Hepatic stellate cell (primary cell): Measurements from ENCODE around the gene CCNL1.
A peak's percentile ranks its signal among the peaks of the same experiment; 100 is the strongest.
"Not testable (repeated sequence)": the region's sequence is repeated elsewhere in the genome, so short reads cannot be mapped to it uniquely, and the experiment has no call there.

Experiments used
- DNase-seq: peaks from one replicate; pipeline ENCODE4 v3.0.0; 2011; ENCODE audit warnings: low spot score

The CCNL1 gene

DNA sequence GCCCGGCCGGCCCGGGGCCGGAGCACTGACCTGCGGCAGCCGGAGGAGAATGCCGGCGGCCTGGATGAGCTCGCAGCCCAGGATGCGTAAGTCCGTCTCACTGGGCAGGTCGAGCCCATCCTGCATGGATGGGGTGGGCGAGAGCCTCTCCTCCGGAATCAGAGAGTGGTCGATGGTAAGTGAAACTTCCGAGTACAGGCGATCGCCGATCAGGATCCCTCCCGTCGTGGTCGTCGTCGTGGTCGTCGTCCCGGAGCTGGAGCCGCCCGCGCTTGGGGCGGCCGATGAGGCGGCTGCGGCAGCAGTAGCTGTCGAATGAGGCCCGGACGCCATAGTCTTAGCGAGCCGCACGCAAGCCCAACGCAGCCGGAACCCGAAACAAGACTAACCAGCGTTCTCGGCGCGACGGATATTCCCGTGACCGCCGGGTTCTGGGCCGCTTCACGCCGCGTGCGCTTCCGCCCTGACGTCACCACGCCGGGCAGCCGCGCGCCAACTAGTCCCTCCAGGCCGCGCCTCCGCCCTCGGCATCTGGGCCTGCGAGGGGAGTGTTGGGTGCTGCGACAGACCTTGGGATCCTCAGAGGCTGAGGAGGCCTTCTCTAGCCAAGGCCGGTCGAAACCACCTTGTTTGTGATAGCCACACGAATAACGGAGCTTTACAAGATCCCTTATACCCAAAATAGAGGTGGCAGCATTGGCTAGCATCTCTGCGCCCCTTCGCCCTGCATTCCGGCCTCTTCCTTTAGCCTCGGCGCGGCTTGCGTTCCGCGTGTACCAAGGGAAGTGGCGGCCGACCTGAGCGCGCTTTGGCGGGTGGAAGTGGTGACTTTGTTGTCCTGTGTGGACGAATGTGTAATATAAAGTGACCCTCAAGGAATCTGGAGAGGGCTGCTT lies at the start of gene CCNL1:
Gene CCNL1, minus strand, starts transcription at position 386 of the 896 bp plus-strand sequence. Its CDS starts 53 bp downstream, at position 333.
- peak; percentile 90 for DNase-seq

GRCh38 chr3:157204880-157205279 lies 44.9 kb upstream of the CCNL1 start:
- DNase-seq: no peak

DNA sequence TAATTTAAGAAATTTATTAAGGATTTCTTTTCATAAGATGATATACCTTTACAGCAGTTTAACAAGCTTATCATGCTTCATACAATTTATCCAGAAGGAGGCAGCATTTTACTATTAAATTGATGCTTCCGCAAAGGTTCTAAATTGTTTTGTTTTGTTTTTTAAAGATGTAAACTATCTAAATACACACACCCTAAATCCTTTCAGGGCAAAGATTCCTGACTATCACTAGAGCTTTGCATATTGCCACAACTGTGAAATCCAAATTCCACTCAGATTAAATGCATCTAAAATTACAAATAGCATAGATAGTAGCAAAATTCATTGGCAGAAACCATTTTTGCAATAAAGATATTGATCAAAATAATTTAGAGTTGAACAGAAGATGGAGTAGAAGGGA lies 44.5 kb upstream of the CCNL1 start:
- DNase-seq: no peak

GRCh38 chr3:157201648-157202278 lies 41.8 kb upstream of the CCNL1 start:
- peak; percentile 27 for DNase-seq

DNA sequence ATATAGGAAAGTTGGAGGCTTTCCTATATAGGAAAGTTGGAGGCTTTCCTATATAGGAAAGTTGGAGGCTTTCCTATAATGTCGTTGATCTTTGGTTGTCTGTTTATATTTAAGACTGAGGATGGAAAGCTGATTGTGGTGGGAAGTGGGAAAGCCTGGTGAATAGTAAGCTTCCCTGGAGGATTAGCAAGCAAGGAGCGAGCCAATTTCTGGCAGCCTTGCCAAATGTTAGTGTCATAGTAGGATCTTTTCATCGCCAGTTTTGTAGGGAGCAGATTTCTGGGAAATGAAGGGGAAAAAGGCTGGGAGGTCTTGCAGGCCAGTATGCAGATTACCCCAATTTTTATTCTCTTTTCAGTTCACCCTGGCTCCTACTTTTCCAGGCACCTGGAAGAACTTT lies 39.9 kb upstream of the CCNL1 start:
- no peak for DNase-seq

GRCh38 chr3:157195965-157196364 lies 36.0 kb upstream of the CCNL1 start:
- no peak for DNase-seq

DNA sequence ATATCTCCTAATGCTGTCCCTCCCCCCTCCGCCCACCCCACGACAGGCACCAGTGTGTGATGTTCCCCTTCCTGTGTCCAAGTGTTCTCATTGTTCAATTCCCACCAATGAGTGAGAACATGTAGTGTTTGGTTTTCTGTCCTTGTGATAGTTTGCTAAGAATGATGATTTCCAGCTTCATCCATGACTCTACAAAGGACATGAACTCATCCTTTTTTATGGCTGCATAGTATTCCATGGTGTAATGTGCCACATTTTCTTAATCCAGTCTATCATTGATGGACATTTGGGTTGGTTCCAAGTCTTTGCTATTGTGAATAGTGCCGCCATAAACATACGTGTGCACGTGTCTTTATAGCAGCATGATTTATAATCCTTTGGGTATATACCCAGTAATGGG lies 31.2 kb upstream of the CCNL1 start:
- not testable (repeated sequence) for DNase-seq

DNA sequence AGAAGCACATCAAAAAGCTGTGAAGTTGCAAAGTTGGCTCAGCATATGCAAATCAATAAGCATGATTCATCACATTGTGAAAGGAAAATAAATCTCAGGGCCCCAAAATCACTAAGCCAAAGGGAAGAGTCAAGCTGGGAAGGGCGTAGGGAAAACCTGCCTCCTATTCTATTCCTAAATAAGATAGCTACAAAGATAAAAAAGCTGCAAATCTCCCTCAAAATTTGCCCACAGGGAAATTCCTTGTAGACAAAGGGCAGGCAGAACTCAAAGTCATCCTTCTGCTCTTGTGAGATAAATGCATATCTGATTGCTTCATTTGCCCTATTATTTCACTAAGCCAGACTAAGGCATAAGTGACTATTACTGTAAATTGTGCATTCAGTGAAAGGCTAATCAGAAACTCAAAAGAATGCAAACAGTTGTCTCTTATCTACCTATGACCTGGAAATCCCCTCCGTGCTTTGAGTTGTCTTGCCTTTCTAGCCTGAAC lies 30.5 kb upstream of the CCNL1 start:
- no peak for DNase-seq

GRCh38 chr3:157188391-157188790 lies 28.4 kb upstream of the CCNL1 start:
- DNase-seq: no peak

DNA sequence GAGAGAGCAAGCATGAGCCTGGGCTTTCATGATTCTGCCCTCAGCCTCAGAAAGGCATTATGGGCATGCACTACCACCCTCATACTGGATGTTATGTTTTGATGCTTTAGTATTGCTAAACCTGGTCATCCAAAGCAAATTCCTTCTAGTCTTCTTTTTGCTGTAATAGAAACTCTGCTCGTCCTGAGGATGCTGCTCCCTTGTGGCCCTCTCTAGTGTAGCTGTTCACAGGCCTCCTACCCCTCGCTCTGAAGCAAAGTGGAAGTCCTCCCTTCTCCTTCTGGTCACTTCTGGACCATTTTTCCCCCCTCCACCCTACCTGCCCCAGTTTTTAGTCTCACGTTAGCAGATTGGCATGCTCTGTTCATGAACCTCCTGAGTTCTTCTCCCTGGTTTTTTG lies 22.9 kb upstream of the CCNL1 start:
- DNase-seq: peak; percentile 16

DNA sequence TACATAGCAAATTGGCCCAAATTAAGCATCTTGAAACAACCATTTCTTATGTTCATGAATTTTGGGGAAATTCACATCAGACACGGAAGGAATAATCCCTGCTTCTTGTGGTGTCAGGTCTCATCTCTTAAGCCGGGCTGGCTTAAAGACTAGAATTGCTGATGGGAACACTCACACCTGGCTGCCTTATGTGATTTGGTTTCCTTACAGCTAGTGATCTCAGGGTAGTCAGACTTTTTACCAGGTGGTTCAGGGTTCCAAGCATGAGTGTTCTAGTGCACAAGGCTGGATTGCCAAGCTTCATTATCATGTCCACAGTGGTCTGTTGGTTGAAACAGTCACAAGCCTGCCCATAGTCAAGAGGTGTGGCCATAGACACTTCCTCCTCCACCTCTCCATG lies 20.3 kb upstream of the CCNL1 start:
- DNase-seq: no peak

DNA sequence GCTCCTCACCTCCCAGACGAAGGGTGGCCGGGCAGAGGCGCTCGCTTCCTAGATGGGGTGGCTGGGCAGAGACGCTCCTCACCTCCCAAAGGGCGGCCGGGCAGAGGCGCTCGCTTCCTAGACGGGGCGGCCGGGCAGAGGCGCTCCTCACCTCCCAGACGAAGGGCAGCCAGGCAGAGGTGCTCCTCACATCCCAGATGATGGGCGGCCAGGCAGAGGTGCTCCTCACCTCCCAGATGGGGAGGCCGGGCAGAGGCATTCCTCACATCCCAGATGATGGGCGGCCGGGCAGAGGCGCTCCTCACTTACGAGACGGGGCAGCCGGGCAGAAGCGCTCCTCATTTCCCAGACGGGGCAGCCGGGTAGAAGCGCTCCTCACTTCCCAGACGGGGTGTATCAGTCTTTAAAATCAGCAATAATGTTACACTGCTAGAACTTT lies 19.4 kb upstream of the CCNL1 start:
- no peak for DNase-seq

GRCh38 chr3:157178503-157179364 lies 18.8 kb upstream of the CCNL1 start:
- not testable (repeated sequence) for DNase-seq

DNA sequence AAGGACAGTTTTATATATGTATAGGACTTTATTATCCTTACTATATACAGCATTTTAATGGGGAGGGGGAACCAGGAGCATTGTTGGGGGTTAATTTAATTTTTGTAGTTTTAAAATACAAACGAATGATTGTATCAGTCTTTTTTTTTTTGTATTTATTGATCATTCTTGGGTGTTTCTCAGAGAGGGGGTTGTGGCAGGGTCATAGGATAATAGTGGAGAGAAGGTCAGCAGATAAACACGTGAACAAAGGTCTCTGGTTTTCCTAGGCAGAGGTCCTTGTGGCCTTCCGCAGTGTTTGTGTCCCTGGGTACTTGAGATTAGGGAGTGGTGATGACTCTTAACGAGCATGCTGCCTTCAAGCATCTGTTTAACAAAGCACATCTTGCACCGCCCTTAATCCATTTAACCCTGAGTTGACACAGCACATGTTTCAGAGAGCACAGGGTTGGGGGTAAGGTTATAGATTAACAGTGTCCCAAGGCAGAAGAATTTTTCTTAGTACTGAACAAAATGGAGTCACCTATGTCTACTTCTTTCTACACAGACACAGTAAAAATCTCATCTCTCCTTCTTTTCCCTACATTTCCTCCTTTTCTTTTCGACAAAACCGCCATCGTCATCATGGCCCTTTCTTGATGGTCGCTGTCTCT lies 18.0 kb upstream of the CCNL1 start:
- not testable (repeated sequence) for DNase-seq

- no peak for DNase-seq
These were observed 17.0 kb upstream of the CCNL1 start for GRCh38 chr3:157176934-157177333.

DNA sequence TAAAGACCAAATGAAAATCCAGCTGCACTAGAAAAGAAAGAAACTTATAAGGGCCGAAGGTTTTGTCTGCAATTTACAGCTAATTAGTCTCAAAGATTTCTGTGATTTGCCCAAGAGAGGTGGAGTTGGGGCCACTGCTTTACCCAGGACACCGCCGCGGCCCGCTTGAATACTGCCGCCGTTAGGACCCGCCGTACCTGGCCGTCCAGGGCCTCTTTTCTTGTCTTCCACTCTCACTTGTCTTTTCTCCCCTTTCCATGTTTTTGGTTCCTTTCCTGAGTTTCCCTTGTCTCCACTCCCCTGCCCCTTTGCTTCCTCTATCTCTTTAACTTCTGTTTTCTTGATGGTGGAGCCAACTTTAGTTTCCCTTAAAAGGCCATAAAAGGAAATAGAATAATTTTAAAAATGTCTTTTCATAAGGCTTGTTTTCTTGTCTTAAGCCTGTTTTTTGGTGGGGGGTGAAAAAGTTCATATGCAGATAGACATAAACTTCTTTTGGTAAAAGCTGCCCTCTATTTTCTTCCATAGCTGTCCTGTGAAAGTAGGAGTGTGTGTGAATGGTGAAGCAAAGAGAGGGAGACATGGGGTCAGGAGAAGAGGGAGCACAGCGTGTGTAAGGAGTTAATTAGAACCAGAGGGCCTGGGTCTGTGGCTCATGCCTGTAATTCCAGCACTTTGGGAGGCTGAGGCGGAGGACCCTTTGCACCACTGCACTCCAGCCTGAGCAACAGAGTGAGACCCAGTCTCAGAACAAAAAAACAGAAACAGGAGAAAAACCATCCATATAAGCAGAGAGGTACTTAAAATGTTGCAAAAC lies 16.0 kb upstream of the CCNL1 start:
- DNase-seq: peak; percentile 35

DNA sequence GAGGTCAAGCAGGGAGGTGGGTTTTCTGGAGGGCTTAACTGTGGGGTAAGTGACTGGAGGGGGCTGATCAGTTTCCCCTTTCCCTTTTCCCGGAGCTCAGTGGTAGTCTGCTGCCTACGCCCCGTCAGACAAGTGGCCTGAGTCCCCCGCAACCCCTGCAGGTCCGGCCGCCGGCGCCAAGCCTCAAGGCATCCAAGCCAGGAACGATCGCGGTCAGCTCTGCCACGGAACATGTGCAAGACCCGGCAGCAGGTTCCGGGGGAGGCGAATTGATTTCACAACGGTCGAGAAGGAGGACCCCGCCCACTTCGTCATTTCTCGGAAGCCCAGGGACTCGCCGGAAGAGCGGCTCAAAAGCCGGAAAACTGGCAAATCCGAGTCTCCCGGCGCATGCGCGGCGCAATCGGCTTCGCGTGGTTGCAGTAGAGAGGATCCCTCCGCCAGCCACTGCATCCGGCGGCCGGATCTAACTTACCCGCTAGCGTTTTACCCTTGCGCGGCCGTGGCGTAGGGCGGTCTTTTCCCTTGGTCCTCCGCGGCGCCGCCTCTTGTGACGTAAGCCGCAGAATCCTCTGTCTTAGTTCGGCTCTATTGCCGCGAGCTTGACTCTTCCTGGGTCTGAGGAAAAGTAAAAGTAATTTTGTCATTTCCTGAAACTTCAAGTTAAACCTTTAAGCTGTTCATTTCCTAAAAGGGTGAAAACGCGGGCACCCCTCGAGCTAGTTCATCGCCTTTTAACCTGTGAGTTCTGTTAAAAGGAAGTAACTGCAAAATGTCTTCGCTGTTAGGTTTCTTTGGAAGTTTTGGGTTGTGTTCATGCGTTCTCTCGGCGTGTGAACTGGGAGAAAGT lies 14.9 kb upstream of the CCNL1 start:
- DNase-seq: peak; percentile 98

DNA sequence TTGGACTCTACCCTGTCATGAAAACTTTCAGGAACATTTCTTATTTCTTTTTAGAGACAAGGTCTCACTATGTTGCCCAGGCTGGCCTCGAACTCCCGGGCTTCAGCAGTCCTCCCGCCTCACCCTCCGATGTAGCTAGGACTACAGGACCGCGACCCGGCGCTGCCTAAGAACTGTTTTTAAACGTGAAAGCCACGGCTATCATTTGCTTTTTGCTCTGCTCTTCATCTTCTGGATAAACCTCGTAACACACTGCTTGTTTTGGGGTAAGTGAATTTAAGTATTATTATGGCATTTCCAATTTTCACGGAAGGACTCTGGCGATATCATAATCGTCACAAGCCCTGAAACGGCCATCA lies 14.3 kb upstream of the CCNL1 start:
- peak; percentile 7 for DNase-seq

DNA sequence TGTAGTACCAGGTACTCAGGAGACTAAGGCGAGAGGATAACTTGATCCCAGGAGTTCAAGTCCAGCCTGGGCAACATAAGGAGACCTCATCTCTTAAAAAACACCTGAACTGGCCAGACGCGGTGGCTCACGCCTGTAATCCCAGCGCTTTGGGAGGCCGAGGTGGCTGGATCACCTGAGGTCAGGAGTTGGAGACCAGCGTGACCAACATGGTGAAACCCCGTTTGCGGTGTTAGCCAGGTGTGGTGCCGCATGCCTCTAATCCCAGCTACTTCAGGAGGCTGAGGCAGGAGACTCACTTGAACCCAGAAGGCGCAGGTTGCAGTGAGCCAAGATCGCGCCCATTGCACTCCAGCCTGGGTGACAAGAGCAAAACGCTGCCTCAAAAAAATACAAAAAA lies 13.4 kb upstream of the CCNL1 start:
- not testable (repeated sequence) for DNase-seq

DNA sequence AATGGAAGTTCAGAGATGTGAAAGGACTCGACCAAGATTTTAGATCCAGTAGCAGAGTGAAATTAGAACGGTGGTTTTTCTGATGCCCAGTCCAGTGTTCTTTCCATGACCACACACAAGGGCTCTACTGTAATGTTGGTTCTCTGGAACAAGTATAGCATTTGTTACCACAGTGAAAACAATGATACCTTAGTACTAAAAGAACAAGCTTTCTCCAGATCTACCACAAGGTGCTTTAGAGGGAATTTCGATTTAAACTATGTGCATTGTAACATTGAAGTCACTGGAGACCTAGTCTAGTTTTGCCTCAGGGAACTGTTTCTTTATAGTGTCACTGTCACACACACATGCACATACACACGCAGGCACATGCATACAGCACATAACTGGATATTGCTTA lies 12.8 kb upstream of the CCNL1 start:
- no peak for DNase-seq
